Measurements from ENCODE around the gene LRP5. TPM values are rescaled to one million over a fixed set of nuclear protein-coding genes. Genes with fewer than 3 reads are reported as not detected.

The LRP5 gene
- total RNA-seq, 1 experiment from 2014 or later: 67.0 TPM

DNA sequence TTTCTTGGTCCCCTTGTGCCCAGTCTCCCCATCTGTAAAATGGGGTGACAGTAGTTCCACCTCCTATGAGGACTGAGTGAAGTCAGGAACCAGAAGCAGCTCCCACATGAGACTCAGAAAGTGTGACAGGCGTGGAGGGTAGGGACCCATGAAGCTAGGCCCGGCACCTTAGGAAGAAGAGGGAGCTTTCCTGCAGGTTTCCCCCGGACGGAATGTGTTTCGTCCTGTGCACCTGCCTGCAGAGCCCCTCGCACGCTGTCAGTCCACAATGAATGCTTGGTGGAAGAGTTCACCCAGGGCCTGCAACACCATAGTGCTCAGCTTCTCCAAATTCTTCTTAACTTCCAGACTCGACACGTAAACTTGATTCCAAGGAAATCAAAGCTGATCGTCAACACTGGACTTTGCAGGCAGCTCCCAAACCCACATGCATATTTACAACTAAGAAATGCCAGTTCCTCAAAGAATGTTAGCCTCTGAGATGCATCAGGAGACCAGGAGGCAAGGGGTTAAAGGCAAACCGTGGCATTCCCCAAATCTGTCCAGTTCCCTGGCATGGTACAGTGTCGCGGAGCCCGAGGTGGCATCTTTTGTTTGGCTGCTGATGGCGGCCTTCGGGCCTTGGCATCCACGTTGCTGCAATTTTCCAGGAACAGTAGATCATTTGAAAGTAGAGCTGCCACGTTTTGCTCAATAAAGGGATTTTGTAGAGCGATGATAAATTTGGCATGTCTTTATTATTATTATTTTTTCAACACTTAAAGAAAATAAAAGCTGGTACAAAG lies 15.4 kb downstream of the LRP5 start:
- DNase-seq (ENCODE audit: low spot score): no peak
- ChIA-PET POLR2A (ENCODE audit: low non-redundant PET) (interaction anchor here (0.6 kb wide), 1 partner anchor 884 kb away, joined by 7 read pairs; no protein-coding TSS in a partner anchor), CTCF (interaction anchor here (0.6 kb wide), 1 partner anchor 19 kb away, joined by 11 read pairs; no protein-coding TSS in a partner anchor)
- Histone ChIP-seq H3K36me3 (ENCODE audit: insufficient read depth, low read length, poor library complexity, severe bottlenecking) (no peaks in the 10 kb centered on the region), H3K9me3 (ENCODE audit: low read depth, low read length, poor library complexity, severe bottlenecking) (no peaks in the 10 kb centered on the region), H3K4me1 (ENCODE audit: insufficient read depth, low read length, poor library complexity, severe bottlenecking) (peaks cover 35% of the 10 kb centered on the region), H3K27ac (ENCODE audit: low read depth, low read length, poor library complexity, severe bottlenecking) (peak overlapping the region; percentile 20), H3K4me3 (ENCODE audit: low read depth, low read length, poor library complexity, severe bottlenecking) (no peak overlapping the region), H3K27me3 (replicated peaks; ENCODE audit: insufficient read depth, low read depth, low read length, poor library complexity) (no peaks in the 10 kb centered on the region)
- intact Hi-C loops (cut with micrococcal nuclease; ENCODE audit: unreplicated experiment): no loop called here
- no TSS peak for BruUV-seq (replicated peaks)
- no peak for TF ChIP-seq EZH2 (IDR thresholded peaks at IDR 0.05; ENCODE audit: borderline replicate concordance, low read depth, low read length, poor library complexity, severe bottlenecking)
- TF ChIP-seq, protein P1, sequence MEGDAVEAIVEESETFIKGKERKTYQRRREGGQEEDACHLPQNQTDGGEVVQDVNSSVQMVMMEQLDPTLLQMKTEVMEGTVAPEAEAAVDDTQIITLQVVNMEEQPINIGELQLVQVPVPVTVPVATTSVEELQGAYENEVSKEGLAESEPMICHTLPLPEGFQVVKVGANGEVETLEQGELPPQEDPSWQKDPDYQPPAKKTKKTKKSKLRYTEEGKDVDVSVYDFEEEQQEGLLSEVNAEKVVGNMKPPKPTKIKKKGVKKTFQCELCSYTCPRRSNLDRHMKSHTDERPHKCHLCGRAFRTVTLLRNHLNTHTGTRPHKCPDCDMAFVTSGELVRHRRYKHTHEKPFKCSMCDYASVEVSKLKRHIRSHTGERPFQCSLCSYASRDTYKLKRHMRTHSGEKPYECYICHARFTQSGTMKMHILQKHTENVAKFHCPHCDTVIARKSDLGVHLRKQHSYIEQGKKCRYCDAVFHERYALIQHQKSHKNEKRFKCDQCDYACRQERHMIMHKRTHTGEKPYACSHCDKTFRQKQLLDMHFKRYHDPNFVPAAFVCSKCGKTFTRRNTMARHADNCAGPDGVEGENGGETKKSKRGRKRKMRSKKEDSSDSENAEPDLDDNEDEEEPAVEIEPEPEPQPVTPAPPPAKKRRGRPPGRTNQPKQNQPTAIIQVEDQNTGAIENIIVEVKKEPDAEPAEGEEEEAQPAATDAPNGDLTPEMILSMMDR (conservative IDR thresholded peaks at IDR 0.05; ENCODE audit: low read depth, low read length): no peak

DNA sequence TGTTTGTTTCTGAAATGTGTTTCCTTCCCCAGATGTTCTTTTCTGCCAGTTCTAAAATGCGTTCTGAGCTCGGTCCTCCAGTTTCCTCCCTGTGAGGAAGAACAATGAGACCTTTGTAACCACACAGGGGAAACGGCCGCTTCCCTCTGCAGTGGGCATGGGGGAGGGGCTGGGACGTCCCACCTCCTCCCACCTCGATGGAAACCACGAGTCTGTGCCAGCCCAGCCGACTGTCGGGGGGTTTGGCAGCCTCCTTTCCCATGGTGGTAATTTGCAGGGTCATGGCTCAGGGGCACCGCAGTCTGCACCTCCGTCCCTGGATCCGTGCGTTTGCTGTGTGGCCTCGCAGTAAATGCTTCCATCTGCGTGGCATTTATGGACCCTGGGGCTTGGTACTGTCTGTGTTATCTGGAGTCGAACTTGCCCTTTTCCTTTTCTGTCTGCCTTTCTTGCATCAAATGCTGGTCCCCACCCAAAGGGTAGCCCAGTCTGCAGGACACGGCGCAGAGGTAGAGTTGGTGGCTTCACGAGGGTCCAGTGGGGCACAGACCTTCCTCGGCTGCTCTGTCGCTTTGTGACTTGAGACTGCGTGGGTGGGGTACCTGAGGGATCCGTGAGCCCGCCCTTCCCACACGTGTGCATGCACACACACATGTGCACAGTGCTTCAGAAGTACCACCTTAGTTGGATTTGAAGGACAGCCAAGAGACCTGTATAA lies 16.1 kb downstream of the LRP5 start:
- Histone ChIP-seq H3K4me1 (ENCODE audit: insufficient read depth, low read length, poor library complexity, severe bottlenecking) (peaks cover 35% of the 10 kb centered on the region), H3K9me3 (ENCODE audit: low read depth, low read length, poor library complexity, severe bottlenecking) (no peaks in the 10 kb centered on the region), H3K27me3 (replicated peaks; ENCODE audit: insufficient read depth, low read depth, low read length, poor library complexity) (no peaks in the 10 kb centered on the region), H3K4me3 (ENCODE audit: low read depth, low read length, poor library complexity, severe bottlenecking) (no peak overlapping the region), H3K36me3 (ENCODE audit: insufficient read depth, low read length, poor library complexity, severe bottlenecking) (no peaks in the 10 kb centered on the region), H3K27ac (ENCODE audit: low read depth, low read length, poor library complexity, severe bottlenecking) (peak overlapping the region; percentile 2)
- ChIA-PET POLR2A (ENCODE audit: low non-redundant PET) (no interaction called here), CTCF (interaction anchor here (0.6 kb wide), 1 partner anchor 14 kb away, joined by 3 read pairs; no protein-coding TSS in a partner anchor)
- TF ChIP-seq EZH2 (IDR thresholded peaks at IDR 0.05; ENCODE audit: borderline replicate concordance, low read depth, low read length, poor library complexity, severe bottlenecking): no peak
- TF ChIP-seq, protein P1 (conservative IDR thresholded peaks at IDR 0.05; ENCODE audit: low read depth, low read length): no peak
- BruUV-seq (replicated peaks): no TSS peak
- DNase-seq (ENCODE audit: low spot score): peak; percentile 52
- intact Hi-C loops (cut with micrococcal nuclease; ENCODE audit: unreplicated experiment): no loop called here

DNA sequence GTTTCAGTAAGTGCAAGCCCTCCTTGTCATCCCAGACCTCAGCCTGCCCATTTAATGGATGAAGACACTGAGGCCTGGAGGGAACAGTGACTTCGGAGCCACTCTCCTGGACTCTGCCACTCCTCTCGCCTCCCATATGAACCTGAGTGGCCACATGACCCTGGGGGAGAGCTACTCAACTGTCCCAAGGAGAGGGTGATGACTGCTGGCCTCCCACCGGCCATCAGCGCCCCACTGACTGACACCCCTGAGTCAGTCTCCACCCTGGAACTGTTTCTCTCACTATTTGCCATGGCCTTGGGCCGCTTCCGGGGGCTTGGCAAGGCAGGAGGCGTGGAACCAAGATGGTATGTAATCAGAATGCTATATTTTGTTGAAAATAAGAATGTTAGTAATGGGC lies 17.1 kb downstream of the LRP5 start:
- intact Hi-C loops (cut with micrococcal nuclease; ENCODE audit: unreplicated experiment): no loop called here
- BruUV-seq (replicated peaks): no TSS peak
- Histone ChIP-seq H3K4me3 (ENCODE audit: low read depth, low read length, poor library complexity, severe bottlenecking) (no peak overlapping the region), H3K9me3 (ENCODE audit: low read depth, low read length, poor library complexity, severe bottlenecking) (no peaks in the 10 kb centered on the region), H3K36me3 (ENCODE audit: insufficient read depth, low read length, poor library complexity, severe bottlenecking) (no peaks in the 10 kb centered on the region), H3K27ac (ENCODE audit: low read depth, low read length, poor library complexity, severe bottlenecking) (no peak overlapping the region), H3K4me1 (ENCODE audit: insufficient read depth, low read length, poor library complexity, severe bottlenecking) (peaks cover 35% of the 10 kb centered on the region), H3K27me3 (replicated peaks; ENCODE audit: insufficient read depth, low read depth, low read length, poor library complexity) (no peaks in the 10 kb centered on the region)
- ChIA-PET CTCF (interaction anchor here (0.6 kb wide), 1 partner anchor 78 kb away, joined by 4 read pairs; no protein-coding TSS in a partner anchor), POLR2A (ENCODE audit: low non-redundant PET) (no interaction called here)
- no peak for TF ChIP-seq EZH2 (IDR thresholded peaks at IDR 0.05; ENCODE audit: borderline replicate concordance, low read depth, low read length, poor library complexity, severe bottlenecking)
- TF ChIP-seq, protein P1 (conservative IDR thresholded peaks at IDR 0.05; ENCODE audit: low read depth, low read length): no peak
- no peak for DNase-seq (ENCODE audit: low spot score)
